ENCODE results near the gene TTN. TPM values are rescaled to one million over a fixed set of nuclear protein-coding genes. Genes with fewer than 3 reads are reported as not detected.

Gene TTN
- total and polyA plus RNA-seq, 2 experiments from 2014 or later: 12.5 to 15.7 TPM

- Histone ChIP-seq H3K27ac (ENCODE audit: low read depth) (no peak overlapping the region), H3K27me3 (ENCODE audit: insufficient read depth) (no peaks in the 10 kb centered on the region), H3F3A (replicated peaks; ENCODE audit: low read depth) (no peaks in the 10 kb centered on the region), H2AFZ (no peak overlapping the region), H3K4me1 (ENCODE audit: insufficient read depth) (no peaks in the 10 kb centered on the region), H3K79me2 (replicated peaks; ENCODE audit: insufficient read depth) (no peaks in the 10 kb centered on the region), H4K20me1 (replicated peaks; ENCODE audit: insufficient read depth) (no peaks in the 10 kb centered on the region), H3K36me3 (ENCODE audit: insufficient read depth) (no peaks in the 10 kb centered on the region), H3K4me3 (no peak overlapping the region), H3K4me2 (no peak overlapping the region), H3K9me2 (ENCODE audit: insufficient read depth) (no peaks in the 10 kb centered on the region)
- DNase-seq (ENCODE audit: low spot score): no peak
- Mint-ChIP-seq H3K36me3 (ENCODE audit: low read depth) (no peaks in the 10 kb centered on the region; the same call in 2 of the 3 replicates), H3K4me1 (no peaks in the 10 kb centered on the region), H3K9me3 (no peaks in the 10 kb centered on the region), H3K4me3 (no peak overlapping the region), H3K27ac (no peak overlapping the region), H3K27me3 (ENCODE audit: insufficient read depth, low read depth, poor library complexity) (no peaks in the 10 kb centered on the region)
- ATAC-seq: no peak
- no peak for TF ChIP-seq ZNF462 (CRISPR knock-in tag; IDR thresholded peaks at IDR 0.05)
- no peak for TF ChIP-seq REST (IDR thresholded peaks at IDR 0.05; ENCODE audit: unreplicated experiment)
- no peak for TF ChIP-seq CTCF (conservative IDR thresholded peaks at IDR 0.05; ENCODE audit: low read depth in 2 of 2)
- TF ChIP-seq CREB1 (CRISPR knock-in tag; IDR thresholded peaks at IDR 0.05; ENCODE audit: low read depth): no peak
- no peak for TF ChIP-seq ZNF331 (CRISPR knock-in tag; IDR thresholded peaks at IDR 0.05; ENCODE audit: low read depth)
- TF ChIP-seq EZH2 (IDR thresholded peaks at IDR 0.05; ENCODE audit: low read depth, unreplicated experiment): no peak
- no peak for TF ChIP-seq EZH2phosphoT487 (IDR thresholded peaks at IDR 0.05; ENCODE audit: unreplicated experiment)
- TF ChIP-seq STAT1 (IDR thresholded peaks at IDR 0.05; ENCODE audit: unreplicated experiment): no peak
- TF ChIP-seq ETS1 (IDR thresholded peaks at IDR 0.05): no peak
- no peak for TF ChIP-seq ZNF114 (CRISPR knock-in tag; IDR thresholded peaks at IDR 0.05)
- no peak for TF ChIP-seq POLR2AphosphoS5 (IDR thresholded peaks at IDR 0.05; ENCODE audit: low read depth)
- TF ChIP-seq NANOG (IDR thresholded peaks at IDR 0.05; ENCODE audit: borderline replicate concordance): no peak
- TF ChIP-seq JUNB (IDR thresholded peaks at IDR 0.05; ENCODE audit: unreplicated experiment): no peak
These were observed 72.7 kb downstream of the TTN start for GRCh38 chr2:178734518-178734917.
